Fibroblast of the conjunctiva (primary cell): ENCODE results near the gene LRRC4C.
"Not testable (repeated sequence)": the region's sequence is repeated elsewhere in the genome, so short reads cannot be mapped to it uniquely, and the experiment has no call there.

Source experiments
- DNase-seq: peaks from one replicate; pipeline ENCODE4 v3.0.0-alpha.2; 2010; ENCODE audit warnings: low read depth

Gene LRRC4C

DNA sequence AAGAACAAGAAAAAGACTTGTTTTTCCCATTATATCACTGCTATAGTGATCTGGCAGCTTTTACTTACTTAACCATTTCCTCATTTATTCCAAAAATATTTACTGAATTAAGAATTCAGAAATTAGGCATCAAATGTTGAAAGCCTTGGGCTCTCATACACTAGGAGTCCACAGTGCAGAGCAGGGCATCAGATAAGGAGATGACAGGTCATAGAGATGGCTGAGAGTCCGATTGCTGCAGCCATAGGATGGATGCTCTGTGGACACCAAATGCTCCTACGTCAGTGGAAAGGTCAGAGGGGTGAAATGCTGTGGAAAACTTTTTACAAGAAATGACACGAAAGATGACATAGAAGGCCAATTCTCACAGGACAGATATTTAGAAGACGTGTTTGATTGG lies 771.1 kb downstream of the LRRC4C start:
- DNase-seq = no peak

DNA sequence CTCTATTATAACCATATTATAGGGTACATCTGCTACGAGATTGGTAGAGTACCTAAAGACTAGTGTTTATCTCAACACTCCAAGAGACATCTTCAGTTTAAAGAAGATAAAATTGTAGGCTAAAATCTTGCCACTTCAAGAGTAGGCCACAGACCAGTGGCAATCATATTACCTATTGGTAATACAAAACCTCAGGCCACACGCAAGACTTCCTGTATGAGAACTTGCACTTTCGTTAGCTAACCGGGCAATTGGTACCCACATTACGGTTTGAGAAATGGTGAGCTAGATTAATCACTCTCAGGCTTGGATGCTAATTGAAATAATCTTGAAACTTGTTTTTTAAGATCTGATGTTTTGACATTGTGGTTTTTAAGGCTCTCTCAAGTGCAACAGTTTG lies 772.7 kb downstream of the LRRC4C start:
- no peak for DNase-seq

DNA sequence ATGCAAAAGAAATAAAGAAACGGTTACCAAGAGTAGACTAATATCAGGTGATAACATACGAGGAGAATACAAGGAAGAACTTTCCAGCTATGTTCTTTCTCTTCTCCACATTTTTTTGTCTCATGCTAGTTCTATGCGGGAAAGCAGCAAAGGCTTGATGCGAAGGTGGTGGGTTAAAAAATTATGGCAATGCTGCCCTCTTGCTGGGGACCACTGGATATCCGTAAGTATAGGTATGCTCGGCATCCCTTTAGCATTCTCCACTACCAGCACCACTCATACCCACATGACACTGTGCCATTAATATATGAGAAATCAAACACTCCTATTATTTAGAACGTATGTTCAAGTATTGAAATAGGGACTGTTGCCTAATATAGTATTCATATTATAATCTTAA lies 776.4 kb downstream of the LRRC4C start:
- no peak for DNase-seq

DNA sequence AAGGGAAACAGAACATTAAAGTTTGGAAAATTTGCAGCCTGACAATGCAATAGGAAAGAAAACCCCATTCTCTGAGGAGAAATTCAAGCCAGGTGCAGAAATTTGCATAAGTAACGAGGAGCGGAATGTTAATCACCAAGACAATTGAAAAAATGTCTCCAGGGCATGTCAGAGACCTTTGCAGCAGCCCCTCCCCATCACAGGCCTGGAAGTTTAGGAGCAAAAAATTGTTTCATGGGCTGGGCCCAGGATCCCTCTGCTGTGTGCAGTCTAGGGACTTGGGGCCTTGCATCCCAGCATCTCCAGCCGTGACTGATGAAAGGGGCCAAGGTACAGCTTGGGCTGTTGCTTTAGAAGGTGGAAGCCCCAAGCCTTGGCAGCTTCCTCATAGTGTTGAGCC lies 780.2 kb downstream of the LRRC4C start:
- DNase-seq = no peak

DNA sequence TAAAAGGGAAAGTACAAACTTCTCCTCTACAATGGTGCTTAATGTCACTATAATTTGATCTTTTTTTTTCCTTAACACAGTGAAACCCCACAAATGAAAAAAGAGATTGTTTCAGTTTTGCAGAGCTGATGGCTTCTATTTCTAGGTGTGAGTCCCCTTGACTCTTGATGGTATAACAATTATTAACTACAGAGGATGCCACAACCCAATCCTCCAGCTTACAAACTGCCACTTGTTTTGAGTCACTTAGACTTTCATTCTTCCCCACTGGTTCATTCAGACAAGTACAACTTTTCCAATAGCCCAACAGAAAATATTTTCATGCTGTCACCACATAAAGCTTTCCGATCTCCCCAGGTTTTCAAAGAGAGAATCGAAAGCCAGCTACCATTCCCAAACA lies 812.2 kb downstream of the LRRC4C start:
- DNase-seq = no peak

DNA sequence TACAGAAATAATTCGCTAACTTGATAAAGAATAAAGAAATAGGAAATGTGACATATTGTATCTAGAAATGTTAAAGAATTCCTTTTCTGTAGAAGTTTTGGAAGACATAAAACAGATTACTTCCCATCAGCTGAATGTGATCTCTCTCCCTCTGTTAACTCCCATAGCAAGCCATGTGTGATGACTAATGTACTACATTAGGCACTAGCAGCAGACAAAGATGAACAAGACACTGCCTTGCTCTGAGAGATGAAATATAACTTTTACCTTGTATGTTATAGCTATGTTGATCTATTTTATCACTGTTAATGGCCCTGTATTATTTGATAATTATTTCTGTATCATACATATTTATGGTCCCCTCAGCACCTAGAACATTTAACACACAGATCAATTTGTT lies 817.2 kb downstream of the LRRC4C start:
- no peak for DNase-seq

DNA sequence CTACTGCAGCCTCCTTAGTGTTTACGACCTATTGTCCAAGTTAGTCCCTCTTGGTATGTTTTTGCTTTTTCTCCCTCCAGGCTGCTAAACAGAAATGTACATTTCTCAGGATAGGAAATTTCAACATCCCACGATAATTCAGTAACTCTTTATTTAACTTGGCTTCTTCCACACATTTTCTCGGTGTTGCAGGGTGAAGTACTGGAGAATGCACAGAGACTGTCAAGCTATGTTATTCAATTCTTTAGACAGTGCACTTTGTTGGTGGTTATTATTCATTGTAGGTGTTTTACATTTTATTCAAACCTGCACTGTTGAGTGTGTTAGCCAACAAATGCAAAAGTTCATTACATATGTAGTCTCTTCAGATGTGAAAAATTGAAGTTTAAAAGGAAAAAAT lies 839.8 kb downstream of the LRRC4C start:
- DNase-seq = no peak

DNA sequence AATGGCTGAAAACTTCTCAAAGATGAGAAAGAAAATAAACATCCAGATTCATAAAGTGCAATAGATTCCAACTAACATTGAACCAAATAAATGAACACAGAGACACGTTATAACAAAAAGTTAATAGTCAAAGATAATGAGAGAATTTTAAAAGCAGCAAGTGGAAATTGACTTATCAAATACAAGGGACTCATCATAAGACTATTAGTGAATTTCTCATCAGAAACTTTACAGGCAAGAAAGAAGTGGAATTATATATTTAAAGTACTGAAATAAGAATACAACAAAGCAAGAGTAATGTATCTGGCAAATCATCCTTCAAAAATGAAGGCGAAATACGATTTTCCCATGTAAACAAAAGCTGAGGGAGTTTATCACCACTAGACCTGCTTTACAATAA lies 852.7 kb downstream of the LRRC4C start:
- no peak for DNase-seq

DNA sequence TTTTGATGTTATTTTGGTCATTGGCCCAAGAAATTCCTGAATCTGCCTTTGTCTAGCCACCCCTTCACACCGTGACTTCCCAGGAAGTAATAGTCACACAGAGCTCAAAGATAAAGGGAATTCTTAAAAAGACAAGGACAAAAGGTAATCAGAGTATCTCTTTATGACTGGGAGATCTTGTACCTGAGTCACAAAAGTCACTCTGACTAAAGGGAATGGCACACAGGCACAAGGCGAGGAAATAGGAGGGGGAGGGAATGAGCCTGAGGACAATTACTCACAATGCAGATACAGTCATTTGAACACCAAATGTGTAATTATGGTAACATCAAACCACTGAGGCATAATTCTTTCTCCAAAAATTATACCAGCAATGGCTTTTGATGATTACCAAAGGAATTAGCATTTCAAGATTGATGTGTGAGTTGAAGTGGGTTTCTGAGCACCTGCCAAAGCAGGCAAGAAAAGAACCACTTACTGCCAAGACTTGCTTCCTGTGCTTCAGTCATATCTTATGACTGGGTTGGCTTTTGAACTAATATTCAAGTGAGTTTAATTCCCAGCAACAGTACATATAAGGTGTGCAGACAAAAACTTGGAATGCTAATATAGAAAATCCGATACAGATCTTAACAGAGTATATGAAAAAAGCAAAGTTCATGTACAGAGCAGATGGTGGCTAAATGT lies 856.4 kb downstream of the LRRC4C start:
- DNase-seq = no peak

DNA sequence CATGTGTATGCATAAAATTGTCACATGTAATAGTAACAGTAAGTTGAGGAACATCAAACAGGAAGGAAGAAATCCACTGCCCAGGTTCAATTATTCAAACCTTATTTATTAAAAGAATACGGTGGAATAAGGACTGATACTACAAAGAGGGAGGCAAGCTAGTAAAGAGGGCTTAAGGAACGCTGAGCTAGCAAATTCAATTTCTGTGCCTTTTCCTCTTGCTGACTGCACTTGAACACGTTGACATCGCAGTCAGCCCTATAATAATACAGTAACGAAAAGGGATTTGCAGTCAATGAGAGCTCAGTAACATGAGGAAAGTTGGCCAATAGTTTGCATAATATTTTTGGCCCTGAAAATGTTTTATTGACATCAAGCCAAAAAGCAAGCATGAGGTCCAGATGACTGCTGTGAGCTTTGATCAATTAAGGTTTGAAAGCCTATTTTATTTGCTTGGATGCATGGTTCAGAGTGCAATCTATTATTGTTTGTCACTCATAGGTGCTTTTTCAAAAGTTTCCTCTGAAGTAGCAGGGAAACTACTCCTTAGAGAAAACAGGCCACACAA lies 861.8 kb downstream of the LRRC4C start:
- peak; percentile 9 for DNase-seq

DNA sequence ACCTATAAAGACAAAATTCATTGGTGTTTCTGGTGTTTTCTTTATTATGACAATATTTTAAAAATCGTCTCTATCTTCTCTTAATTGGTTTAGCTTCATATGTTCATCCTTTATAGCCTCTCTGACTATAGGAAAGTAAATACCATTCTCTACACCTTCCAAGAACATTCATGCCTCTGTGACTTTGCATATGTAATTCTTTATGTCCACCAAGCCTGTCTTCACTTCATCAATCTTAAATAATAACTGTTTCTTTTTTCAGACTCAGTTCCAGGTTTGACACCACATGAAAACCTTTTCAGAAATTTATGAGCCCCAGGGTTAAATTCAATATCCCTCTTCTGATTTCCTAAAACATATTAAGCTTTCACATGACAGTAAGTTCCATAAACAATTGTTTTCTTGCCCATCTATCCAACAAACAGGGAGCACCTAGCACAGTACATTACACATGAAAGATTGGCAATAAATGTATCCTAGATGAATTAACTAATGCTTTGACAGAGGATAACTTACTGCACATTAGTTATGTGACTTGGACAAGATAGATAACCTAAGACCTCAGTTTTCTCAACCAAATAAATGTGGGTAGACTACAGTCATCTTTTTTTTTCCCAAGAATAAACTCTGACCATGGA lies 886.1 kb downstream of the LRRC4C start:
- DNase-seq = no peak

DNA sequence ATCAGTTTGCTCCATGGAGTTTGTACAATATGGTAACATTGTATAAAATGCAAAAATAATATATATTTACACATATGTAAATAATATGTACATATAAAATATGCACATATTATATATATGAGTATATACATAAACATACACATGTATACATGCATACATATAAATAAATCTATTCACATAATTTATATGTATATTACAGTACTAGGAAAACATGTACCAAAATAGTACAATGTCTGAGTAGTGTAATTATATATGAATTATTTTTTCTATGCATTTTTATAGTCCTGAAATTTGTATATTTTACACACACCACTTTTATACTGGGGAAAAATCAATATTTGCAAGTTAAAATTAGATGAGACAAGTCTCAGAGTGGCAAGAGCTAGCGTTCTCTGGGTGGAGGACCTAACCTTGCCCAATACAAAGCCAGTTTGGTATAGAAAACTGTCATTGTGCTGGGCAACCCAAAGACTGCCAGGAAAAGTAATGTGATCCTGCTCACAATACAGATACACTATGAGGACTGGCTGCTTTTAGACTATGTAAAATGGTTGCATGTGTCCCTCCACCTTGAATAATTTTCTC lies 889.4 kb downstream of the LRRC4C start:
- DNase-seq = no peak

DNA sequence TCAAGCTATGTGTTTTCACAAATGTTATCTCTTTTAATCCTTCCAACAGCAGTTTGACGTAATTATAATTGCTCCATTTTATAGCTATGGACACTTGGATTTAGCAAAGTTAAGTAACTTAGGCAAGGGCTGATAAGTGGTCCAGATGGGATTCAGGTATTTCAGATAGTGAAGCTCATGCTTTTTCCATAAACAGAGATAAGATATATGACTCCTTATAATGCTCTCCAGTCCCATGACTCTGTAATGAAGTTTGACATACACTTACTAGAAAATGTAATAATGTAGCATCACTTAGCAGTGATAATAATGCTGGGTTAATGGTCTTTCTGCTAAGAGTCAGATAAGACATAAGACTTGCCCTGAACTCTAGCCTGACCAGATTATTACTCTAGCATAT lies 892.1 kb downstream of the LRRC4C start:
- DNase-seq = no peak

DNA sequence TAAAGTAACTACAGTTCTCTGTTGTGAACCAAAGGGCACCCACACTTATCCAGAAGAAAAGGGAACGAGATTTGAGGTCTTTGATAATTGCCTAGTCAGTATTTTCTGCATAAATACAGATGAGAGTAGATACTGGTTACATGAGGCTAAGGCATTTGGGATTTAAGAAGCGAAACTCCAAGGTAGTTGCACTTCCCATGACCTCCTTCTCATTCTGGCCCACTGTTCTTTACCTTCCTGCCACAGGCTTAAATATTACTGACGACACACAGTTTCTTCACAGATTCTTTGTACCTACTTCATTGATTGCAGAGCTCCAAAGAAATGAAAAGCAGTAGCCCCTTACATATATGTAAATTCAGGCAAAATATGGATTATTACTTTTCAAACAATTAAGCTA lies 915.3 kb downstream of the LRRC4C start:
- DNase-seq = no peak

DNA sequence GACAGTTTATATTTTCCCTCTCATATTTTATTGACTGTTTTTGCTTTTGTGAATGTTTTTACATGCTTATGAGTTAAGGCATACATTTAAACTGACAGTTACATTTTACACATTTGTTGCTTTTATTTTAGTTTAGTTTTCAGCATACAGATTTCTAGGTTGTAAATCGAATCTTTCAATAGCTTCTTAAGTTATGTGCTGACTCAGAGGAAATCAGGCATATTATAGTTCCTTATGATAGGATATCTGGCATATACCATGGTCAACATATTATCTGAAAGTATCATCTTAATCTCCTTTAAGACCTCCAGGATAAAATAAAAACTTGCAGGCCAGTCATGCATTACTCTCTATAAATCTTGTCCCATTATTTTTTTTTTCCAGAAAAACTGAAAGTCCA lies 916.6 kb downstream of the LRRC4C start:
- no peak for DNase-seq

DNA sequence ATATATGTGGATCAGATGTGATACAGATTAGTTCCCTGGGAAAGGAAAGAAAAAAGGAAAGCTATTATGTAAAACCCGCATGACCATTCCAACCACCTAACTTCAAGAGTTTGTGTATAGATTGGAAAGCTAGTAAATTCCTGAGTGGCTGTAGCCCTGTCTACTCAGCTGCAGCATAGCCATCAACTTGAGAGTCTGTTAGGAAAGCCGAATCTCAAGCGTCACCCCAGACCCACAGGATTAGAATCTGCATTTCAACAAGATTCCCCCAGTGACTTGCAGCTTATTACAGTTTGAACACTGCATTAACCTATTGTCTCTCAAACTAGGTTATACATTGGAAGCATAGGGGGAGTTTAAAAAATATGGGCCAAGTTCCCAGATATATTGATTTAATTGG lies 921.7 kb downstream of the LRRC4C start:
- DNase-seq = no peak

DNA sequence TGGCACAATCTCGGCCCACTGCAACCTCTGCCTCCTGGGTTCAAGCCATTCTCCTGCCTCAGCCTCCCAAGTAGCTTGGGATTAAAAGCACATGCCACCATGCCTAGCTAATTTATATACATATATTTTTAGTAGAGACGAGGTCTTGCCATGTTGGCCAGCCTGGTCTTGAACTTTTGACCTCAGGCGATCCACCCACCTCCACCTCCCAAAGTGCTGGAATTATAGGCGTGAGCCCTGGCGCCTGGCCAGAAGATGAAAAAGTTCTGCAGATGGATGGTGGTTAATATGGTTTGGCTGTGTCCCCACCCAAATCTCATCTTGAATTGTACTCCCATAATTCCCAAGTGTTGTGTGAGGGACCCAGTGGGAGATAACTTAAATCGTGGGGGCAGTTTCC lies 937.4 kb downstream of the LRRC4C start:
- DNase-seq = not testable (repeated sequence)

DNA sequence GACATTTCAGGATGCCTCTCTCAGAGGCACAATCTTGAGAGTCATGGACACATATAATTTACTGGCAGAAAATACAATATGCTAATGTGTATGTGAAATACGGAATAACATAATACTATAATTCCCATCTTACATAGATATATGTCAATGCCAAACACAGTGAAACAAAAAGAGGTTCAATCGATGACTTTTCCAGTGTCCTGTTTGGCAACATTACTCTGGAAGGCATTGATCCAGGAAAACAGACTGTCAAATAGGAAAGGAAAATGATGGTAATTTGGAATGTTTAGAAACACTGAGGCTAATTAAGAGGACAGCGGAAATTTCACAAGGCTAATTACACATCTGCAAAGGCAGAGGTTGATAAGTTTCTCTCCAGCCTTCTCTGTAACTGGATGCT lies 942.3 kb downstream of the LRRC4C start:
- DNase-seq = no peak

DNA sequence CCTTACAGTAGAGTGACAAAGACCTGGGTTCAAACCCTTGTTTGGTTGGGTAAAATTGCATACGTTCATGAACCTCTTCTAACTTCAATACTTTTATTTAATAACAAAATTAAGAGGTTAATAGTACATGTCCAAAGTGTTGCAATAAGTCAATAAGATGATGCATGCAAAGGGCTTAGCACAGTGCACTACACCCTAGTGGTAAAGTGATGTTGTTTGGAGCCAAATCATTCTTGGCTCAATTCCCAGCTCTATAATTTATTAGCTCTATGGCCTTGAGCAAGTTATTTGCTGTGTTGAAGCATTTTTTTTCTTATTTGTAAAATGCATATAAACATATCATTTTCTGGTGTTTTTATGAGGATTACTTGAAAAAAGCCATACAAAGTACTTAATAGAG lies 945.3 kb downstream of the LRRC4C start:
- DNase-seq = peak; percentile 17

DNA sequence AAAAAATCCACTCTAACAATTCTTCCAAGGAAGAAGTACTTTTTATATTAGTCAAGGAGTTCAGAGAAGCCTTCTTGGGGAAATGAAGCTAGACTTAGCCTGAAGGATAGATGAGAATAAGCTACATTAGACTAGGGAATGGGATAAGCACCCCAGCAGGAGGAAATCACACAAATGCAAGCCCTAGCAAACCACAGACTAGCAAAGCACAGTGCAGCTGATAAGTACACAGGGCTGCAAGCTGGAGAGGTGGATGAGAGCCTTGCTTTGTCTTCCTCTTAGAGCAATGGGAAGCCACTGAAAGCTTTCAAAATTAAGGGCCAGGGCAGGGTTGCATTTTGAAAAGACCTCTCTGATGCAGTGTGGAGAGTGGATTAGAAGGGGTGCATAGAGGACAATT lies 946.2 kb downstream of the LRRC4C start:
- no peak for DNase-seq

DNA sequence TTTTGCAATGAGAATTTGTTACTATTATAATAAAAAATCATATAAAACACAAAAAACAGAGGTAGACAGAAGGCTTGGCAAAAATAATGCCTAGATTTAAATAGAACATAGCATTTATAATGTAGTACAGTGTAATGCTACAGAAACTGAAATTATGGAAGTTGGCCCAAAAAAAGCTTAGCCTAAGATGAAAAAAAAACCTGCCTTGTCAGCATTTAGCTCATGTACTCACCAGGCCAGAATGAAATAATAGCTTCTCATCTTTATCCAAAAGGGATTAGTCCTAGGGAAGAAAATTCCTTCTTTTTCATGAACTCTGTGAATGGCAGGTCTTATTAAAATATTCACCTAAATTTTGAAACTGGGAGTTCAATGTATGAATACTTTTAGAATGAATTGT lies 951.1 kb downstream of the LRRC4C start:
- no peak for DNase-seq

DNA sequence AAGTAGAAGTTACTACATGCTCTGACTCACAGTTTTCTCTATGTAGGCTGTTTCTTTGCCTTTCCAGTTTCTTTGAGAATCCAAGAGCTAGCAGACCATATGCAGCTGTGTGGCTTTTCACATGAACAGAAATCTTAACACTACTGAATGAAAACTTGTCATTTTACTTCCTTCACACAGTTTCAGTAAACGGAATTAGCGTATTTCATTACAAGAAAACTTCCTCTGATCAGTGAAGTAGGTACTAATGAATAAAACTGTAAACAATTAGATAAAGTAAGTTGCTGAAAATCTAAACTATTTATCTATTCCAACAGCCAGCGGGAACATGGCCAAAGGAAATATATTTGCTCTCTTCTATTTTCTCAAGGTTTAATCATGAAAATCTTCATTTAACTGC lies 953.2 kb downstream of the LRRC4C start:
- no peak for DNase-seq

DNA sequence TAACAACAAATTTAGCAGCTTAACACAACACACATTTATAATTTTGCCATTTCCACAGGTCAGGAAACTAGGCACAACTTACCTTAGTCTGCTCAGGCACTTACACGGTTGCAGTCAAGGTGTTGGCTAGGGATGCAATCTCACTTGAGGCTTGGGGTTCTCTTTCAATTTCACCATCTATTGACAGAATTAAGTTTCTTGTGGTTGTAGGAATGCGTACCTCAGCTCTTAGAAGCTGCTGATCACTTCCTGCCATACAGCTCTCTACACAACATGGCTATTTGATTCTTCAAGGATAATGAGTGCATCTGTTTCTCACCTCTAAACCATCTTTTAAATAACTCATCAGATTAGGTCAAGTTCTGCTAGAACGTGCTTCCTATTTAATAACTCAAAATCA lies 968.1 kb downstream of the LRRC4C start:
- no peak for DNase-seq

DNA sequence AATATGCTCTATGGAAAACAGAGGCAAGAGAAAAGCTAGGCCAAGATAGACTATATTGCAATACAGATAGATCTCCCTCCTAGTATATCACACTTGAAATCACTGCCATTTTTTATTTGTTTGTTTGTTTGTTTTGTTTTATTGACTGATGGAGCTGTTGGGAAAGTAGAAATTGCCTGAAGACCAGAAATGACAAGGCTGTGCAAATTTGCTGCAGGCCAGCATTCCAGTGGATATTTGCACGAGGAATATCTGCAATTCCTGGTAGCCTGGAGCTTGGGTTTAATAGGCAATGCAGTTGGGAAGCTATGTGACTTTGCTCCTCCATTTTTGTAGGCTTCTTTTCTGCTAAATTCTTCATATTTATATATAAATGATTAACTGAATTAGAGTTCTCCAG lies 991.7 kb downstream of the LRRC4C start:
- DNase-seq = no peak
